CD4-positive, CD25-positive, alpha-beta regulatory T cell (primary cell): ENCODE measurements around the gene STOML2. TPM values are rescaled to one million over a fixed set of nuclear protein-coding genes. Genes with fewer than 3 reads are reported as not detected.
A peak's percentile ranks its signal among the peaks of the same experiment; 100 is the strongest.
"Not testable (repeated sequence)": the region's sequence is repeated elsewhere in the genome, so short reads cannot be mapped to it uniquely, and the experiment has no call there.

Experiments used
- ATAC-seq, 2 donors: fragments of 150-1000 bp; cut with Tn5 transposase; one replicate each; pipeline ENCODE4 v1.10.0; 2021; ENCODE audit warnings: low read depth in 2 of 2, moderate number of reproducible peaks in 2 of 2, moderate library complexity in 1 of 2
- DNase-seq, 3 donors: peaks; one replicate each; pipeline versions ENCODE4 v3.0.0 to v3.0.0-alpha.2; 2012 to 2022; ENCODE audit warnings: mixed read lengths in 1 of 3
- H3K27ac ChIP-seq: one replicate; pipeline ENCODE4 v1.7.0; 2013; ENCODE audit warnings: mild to moderate bottlenecking, low read length; ENCODE audit not compliant: insufficient read depth, poor library complexity, severe bottlenecking
- H3K27me3 ChIP-seq: one replicate; pipeline ENCODE4 v1.7.0; 2013; ENCODE audit warnings: low read length; ENCODE audit not compliant: control insufficient read depth, insufficient read depth
- H3K36me3 ChIP-seq: one replicate; pipeline ENCODE4 v1.7.0; 2013; ENCODE audit warnings: mild to moderate bottlenecking, low read length, moderate library complexity; ENCODE audit not compliant: control insufficient read depth, insufficient read depth
- H3K4me1 ChIP-seq: 2 replicates; pipeline ENCODE4 v1.7.0; 2013; ENCODE audit warnings: mild to moderate bottlenecking, low read length; ENCODE audit not compliant: insufficient read depth, control insufficient read depth, poor library complexity, severe bottlenecking
- H3K4me3 ChIP-seq: one replicate; pipeline ENCODE4 v1.7.0; 2013; ENCODE audit warnings: low read depth, mild to moderate bottlenecking, low read length, moderate library complexity
- H3K9me3 ChIP-seq, 2 experiments: 1 replicate in 1 of 2; 2 replicates in 1 of 2; pipeline ENCODE4 v1.7.0; 2013; ENCODE audit warnings: low read length in 2 of 2, mild to moderate bottlenecking in 1 of 2, moderate library complexity in 1 of 2; ENCODE audit not compliant: control insufficient read depth in 2 of 2
- H3K27ac Mint-ChIP-seq, 3 donors: one replicate each; pipeline ENCODE4 v1.8.0; 2020 to 2022; ENCODE audit warnings: mild to moderate bottlenecking in 3 of 3, mixed read lengths in 3 of 3, moderate library complexity in 2 of 3
- H3K27me3 Mint-ChIP-seq: one replicate; pipeline ENCODE4 v1.8.0; 2022; ENCODE audit warnings: mild to moderate bottlenecking, mixed read lengths
- H3K36me3 Mint-ChIP-seq: one replicate; pipeline ENCODE4 v1.8.0; 2020; ENCODE audit warnings: mixed read lengths
- H3K4me1 Mint-ChIP-seq, 4 donors: one replicate each; pipeline ENCODE4 v1.8.0; 2020 to 2022; ENCODE audit warnings: mixed read lengths in 4 of 4, mild to moderate bottlenecking in 1 of 4
- H3K4me3 Mint-ChIP-seq, 4 donors: one replicate each; pipeline ENCODE4 v1.8.0; 2020 to 2022; ENCODE audit warnings: mild to moderate bottlenecking in 4 of 4, mixed read lengths in 4 of 4, moderate library complexity in 3 of 4
- H3K9me3 Mint-ChIP-seq, 7 donors: one replicate each; pipeline ENCODE4 v1.8.0; 2020 to 2022; ENCODE audit warnings: mixed read lengths in 7 of 7, mild to moderate bottlenecking in 3 of 7, moderate library complexity in 2 of 7
- polyA plus RNA-seq, 4 donors: library from polyadenylated mRNA; unstranded; fragments of 300-500 nt; fragmentation: Illumina TruSeq; gene quantifications; one replicate each; pipeline ENCODE4 v1.2.3, GENCODE V29; 2021
- total RNA-seq: library from RNA; stranded (reverse); gene quantifications from one replicate; pipeline ENCODE4 v1.2.3, GENCODE V29; 2022

STOML2 gene, protein sequence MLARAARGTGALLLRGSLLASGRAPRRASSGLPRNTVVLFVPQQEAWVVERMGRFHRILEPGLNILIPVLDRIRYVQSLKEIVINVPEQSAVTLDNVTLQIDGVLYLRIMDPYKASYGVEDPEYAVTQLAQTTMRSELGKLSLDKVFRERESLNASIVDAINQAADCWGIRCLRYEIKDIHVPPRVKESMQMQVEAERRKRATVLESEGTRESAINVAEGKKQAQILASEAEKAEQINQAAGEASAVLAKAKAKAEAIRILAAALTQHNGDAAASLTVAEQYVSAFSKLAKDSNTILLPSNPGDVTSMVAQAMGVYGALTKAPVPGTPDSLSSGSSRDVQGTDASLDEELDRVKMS
- total RNA-seq, result 35.7 TPM
- polyA plus RNA-seq, result 100 to 1,000 TPM in 1 of 4 donors, 10 to 100 TPM in 3; 87.6 to 107 (median 93.7) TPM

DNA sequence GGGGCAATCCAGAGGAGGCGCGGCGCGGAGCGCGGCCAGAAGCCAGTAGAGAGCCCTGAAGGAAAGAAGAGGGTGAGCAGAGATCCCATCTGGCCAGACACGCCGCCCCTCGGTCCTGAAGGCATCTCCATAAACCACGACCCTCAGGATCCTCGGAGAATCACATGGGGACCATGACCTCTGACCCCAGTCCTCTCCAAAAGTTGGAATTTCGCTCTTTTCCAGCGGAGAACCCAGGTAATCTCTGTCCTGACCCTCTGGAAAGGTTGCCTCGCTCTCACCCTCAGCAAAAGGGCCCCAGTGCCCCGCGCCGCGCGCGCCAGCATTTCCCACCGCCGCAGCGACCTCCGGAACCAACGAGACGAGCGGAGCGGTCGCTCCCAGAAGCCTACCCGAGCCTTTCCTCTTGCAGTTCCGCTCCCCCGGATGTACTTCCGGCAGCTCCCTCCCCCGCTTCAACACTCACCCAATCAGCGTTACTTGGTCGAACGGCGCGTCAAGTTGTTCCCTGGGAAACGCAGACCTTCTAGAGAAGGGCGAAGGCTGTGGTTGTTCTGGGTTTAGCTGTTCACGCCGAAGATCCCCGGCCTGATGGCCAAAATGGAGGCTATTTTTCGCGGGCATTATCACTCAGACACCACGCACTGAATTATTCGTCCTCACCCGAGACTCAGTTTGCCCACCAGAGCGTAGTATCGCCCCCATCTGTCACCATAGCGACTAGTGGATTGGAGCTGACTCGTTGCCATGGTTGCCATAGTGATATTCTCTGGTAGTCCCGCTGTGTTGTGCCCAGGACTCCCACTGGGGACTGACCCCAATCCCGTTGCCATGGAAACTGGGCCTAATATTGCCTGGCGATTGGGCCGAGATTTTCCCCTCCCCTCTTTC, at the start of gene STOML2:
Gene STOML2 (minus strand): TSS at position 363 of the 891 bp plus-strand sequence. CDS start 37 bp downstream, at position 326.
- Mint-ChIP-seq H3K36me3 (peaks cover 22% of the 10 kb centered on the region), H3K9me3 (peaks cover 0 to 2% (median 0%) of the 10 kb centered on the region in 7 donors)

DNA sequence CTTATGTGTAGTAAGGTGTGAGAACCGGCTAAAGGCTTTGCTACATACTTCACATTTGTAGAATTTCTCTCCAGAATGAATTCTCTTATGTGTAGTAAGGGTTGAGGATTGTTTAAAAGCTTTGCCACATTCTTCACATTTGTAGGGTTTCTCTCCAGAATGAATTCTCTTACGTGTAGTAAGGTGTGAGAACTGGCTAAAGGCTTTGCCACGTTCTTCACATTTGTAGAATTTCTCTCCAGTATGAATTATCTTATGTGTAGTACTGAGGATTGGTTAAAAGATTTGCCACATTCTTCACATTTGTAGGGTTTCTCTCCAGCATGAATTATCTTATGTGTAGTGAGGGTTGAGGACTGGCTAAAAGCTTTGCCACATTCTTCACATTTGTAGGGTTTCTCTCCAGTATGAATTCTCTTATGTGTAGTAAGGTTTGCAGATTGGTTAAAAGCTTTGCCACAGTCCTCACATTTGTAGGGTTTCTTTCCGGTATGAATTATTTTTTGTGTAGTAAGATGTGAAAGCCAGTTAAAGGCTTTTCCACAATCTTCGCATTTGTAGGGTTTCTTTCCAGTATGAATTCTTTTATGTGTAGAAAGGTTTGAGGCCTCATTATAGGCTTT, 45.1 kb upstream of the STOML2 start:
- peaks cover 0 to 43% (median 25%) of the 10 kb centered on the region in 7 donors for H3K9me3 Mint-ChIP-seq
- H3K36me3 Mint-ChIP-seq, H3K4me3 Mint-ChIP-seq, DNase-seq, H3K4me3 ChIP-seq, H3K27ac ChIP-seq, H3K27me3 ChIP-seq, H3K27me3 Mint-ChIP-seq, H3K27ac Mint-ChIP-seq, H3K36me3 ChIP-seq, H3K4me1 ChIP-seq, ATAC-seq, H3K4me1 Mint-ChIP-seq: not testable (repeated sequence)
- H3K9me3 ChIP-seq, result peaks cover 15 to 30% of the 10 kb centered on the region in 2 experiments

More for the DNA sequence above, at the start of gene STOML2:
- DNase-seq (peak; percentile 89 to 97 (median 92)), ATAC-seq (peak; percentile 98 to 99)
- no peaks in the 10 kb centered on the region for H3K27me3 ChIP-seq
- H3K4me1 ChIP-seq, result peaks cover 24% of the 10 kb centered on the region
- Mint-ChIP-seq H3K27me3 (no peaks in the 10 kb centered on the region), H3K4me1 (peaks cover 6 to 42% (median 17%) of the 10 kb centered on the region in 4 donors), H3K27ac (peak within 1 kb of the TSS; percentile 93 to 99 (median 97)), H3K4me3 (peak within 1 kb of the TSS; percentile 88 to 96 (median 94))
- H3K4me3 ChIP-seq, result peak within 1 kb of the TSS; percentile 85
- peak within 1 kb of the TSS; percentile 90 for H3K27ac ChIP-seq
- H3K36me3 ChIP-seq, result peaks cover 34% of the 10 kb centered on the region
- no peaks in the 10 kb centered on the region for H3K9me3 ChIP-seq

DNA sequence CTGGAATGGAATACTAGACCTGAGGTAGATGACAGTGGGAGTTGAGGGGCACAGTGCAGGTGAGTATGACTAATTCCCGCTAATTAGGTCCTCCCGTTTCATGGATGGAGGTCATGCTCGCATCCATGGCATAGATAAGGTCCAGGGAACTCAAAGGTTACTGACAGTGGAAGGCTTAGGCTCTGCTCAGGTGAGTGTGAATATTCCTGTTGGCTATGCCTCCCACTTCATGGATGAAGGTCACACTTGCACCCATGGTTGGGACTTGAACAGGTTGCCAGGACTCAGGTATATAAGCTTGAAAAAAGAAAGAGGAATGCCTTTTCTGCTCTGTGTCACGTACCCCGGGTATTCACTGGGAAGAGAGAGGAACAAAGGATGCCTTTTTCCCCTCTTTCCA, 39.1 kb upstream of the STOML2 start:
- Histone ChIP-seq H3K4me3 (no peak overlapping the region), H3K9me3 (peaks cover 5 to 17% of the 10 kb centered on the region in 2 experiments), H3K27ac (no peak overlapping the region), H3K27me3 (no peaks in the 10 kb centered on the region), H3K4me1 (no peaks in the 10 kb centered on the region), H3K36me3 (no peaks in the 10 kb centered on the region)
- H3K27ac Mint-ChIP-seq, result no peak overlapping the region
- no peak overlapping the region for H3K4me3 Mint-ChIP-seq
- peaks cover 0 to 24% (median 11%) of the 10 kb centered on the region in 7 donors for H3K9me3 Mint-ChIP-seq
- no peaks in the 10 kb centered on the region for H3K27me3 Mint-ChIP-seq
- DNase-seq (no peak), ATAC-seq (no peak)
- H3K4me1 Mint-ChIP-seq, result no peaks in the 10 kb centered on the region
- no peaks in the 10 kb centered on the region for H3K36me3 Mint-ChIP-seq

DNA sequence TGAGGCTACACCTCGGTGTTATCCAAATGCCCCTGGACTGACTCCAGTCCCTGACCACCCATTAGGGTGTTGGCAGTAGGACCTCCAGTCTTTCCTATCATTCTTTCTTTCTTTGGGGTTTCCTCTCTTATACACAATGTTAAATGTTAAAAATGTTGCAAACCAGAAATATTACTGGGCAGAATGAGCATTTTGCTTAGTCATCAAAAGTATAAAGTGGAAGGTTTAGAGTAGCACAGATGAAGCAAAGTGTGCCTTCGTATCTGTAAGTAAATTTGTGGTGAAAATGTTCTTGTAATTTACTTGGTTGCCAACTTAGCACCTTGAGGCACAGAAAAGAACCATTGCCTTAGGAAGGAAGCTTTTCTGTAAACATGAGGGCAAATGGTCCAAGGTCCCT, 37.2 kb upstream of the STOML2 start:
- no peaks in the 10 kb centered on the region for H3K27me3 Mint-ChIP-seq
- H3K36me3 ChIP-seq, result no peaks in the 10 kb centered on the region

DNA sequence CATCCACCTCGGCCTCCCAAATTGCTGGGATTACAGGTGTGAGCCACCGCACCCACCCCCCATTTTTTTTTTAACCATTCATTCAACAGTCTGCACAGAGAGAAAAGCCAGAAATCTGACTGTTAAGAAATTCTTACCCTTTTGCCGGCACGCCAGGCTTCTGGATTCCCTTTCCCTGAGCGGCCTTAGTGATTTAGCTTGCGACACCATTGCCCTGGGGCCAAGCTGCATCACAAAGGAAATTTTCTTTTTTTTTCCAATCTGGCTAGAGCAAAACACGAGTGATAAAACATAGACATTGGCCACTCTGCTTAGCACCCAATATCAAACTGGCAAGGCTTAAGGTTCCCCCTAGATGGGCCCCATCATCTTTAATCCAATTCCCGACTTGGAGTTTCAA, 33.9 kb upstream of the STOML2 start:
- no peaks in the 10 kb centered on the region for H3K27me3 ChIP-seq
- DNase-seq (no peak), ATAC-seq (no peak)
- Mint-ChIP-seq H3K27me3 (peaks cover 8% of the 10 kb centered on the region), H3K9me3 (peaks cover 0 to 7% (median 0%) of the 10 kb centered on the region in 7 donors), H3K4me3 (no peak overlapping the region), H3K27ac (no peak overlapping the region), H3K36me3 (no peaks in the 10 kb centered on the region), H3K4me1 (no peaks in the 10 kb centered on the region)
- H3K4me3 ChIP-seq, result no peak overlapping the region
- H3K9me3 ChIP-seq, result peaks cover 0 to 3% of the 10 kb centered on the region in 2 experiments
- H3K36me3 ChIP-seq, result no peaks in the 10 kb centered on the region
- no peak overlapping the region for H3K27ac ChIP-seq
- no peaks in the 10 kb centered on the region for H3K4me1 ChIP-seq

More for the DNA sequence above, 37.2 kb upstream of the STOML2 start:
- H3K9me3 ChIP-seq, result peaks cover 3 to 17% of the 10 kb centered on the region in 2 experiments
- H3K27me3 ChIP-seq, result no peaks in the 10 kb centered on the region
- no peak for DNase-seq
- Mint-ChIP-seq H3K4me3 (no peak overlapping the region), H3K4me1 (no peaks in the 10 kb centered on the region), H3K9me3 (peaks cover 0 to 19% (median 8%) of the 10 kb centered on the region in 7 donors), H3K27ac (no peak overlapping the region), H3K36me3 (no peaks in the 10 kb centered on the region)
- no peaks in the 10 kb centered on the region for H3K4me1 ChIP-seq
- no peak overlapping the region for H3K27ac ChIP-seq
- no peak overlapping the region for H3K4me3 ChIP-seq
- no peak for ATAC-seq

DNA sequence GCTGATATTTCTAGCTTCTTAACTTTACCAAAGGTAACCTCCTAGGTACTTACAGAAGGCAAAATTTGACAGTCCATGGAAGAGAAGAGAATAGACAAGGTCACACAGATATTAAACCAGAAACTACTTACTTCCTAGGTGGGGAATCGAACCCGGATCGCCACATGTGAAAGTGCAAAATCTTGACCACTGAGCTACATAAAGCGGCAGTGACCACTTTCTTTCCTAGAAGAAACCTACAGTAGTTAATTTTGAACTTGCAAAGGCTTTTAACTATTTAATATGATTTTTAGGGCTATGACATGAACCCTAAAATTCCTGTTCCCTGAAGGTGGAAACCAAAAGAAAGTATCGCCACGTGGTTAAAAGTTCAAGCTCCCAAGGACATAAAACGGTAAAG, 33.1 kb upstream of the STOML2 start:
- H3K27me3 Mint-ChIP-seq, result peaks cover 8% of the 10 kb centered on the region
- Histone ChIP-seq H3K36me3 (no peaks in the 10 kb centered on the region), H3K9me3 (no peaks in the 10 kb centered on the region), H3K27me3 (no peaks in the 10 kb centered on the region), H3K4me3 (no peak overlapping the region), H3K4me1 (no peaks in the 10 kb centered on the region), H3K27ac (no peak overlapping the region)
- H3K4me3 Mint-ChIP-seq, result no peak overlapping the region
- ATAC-seq (no peak), DNase-seq (no peak)
- H3K4me1 Mint-ChIP-seq, result no peaks in the 10 kb centered on the region
- no peaks in the 10 kb centered on the region for H3K36me3 Mint-ChIP-seq
- peaks cover 0 to 8% (median 0%) of the 10 kb centered on the region in 7 donors for H3K9me3 Mint-ChIP-seq
- no peak overlapping the region for H3K27ac Mint-ChIP-seq

DNA sequence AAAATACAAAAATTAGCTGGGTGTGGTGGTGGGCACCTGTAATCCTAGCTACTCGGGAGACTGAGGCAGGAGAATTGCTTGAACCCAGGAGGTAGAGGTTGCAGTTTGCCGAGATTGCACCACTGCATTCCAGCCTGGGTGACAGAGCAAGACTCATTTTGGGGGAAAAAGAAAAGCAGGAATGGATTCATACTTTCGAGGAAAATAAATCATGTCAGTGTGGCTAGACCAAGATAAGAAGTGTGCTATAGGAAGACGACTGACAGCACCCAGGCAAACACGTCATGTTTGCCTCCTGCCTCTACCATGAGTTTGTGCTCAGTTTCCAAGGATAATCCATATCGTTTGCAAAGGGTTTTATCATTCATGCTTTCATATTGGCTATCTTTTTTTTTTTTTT, 32.0 kb upstream of the STOML2 start:
- Mint-ChIP-seq H3K4me1 (no peaks in the 10 kb centered on the region), H3K9me3 (peaks cover 0 to 4% (median 0%) of the 10 kb centered on the region in 7 donors), H3K27me3 (peaks cover 8% of the 10 kb centered on the region), H3K4me3 (no peak overlapping the region), H3K27ac (no peak overlapping the region), H3K36me3 (no peaks in the 10 kb centered on the region)
- no peaks in the 10 kb centered on the region for H3K27me3 ChIP-seq
- H3K27ac ChIP-seq, result no peak overlapping the region
- ATAC-seq, result no peak
- DNase-seq, result no peak
- H3K4me1 ChIP-seq, result no peaks in the 10 kb centered on the region
- no peak overlapping the region for H3K4me3 ChIP-seq
- no peaks in the 10 kb centered on the region for H3K9me3 ChIP-seq
- H3K36me3 ChIP-seq, result no peaks in the 10 kb centered on the region
